ENCODE data around the gene FSTL4.

DNA sequence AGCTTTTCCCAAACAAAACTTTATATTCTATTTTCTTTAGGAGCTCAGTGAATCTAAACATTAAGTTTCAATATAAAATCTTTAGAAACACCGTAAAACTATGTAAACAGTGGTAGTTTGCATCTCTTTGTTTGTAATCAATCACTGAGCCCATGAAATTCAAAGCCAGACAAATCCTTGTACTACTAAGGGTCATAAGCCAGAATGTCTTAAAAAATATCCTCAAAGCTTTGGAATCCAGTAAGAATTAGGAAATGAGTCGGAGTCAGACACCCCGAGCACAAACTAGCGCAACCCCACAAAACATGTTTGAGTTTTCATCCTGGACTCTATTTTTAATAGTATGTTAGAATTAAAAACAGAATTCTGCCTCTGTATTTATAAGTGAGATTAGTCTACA lies 406.7 kb downstream of the FSTL4 start:
- TF ChIP-seq POLR2A (IDR thresholded peaks at IDR 0.05): no peak
- TF ChIP-seq, protein P1, sequence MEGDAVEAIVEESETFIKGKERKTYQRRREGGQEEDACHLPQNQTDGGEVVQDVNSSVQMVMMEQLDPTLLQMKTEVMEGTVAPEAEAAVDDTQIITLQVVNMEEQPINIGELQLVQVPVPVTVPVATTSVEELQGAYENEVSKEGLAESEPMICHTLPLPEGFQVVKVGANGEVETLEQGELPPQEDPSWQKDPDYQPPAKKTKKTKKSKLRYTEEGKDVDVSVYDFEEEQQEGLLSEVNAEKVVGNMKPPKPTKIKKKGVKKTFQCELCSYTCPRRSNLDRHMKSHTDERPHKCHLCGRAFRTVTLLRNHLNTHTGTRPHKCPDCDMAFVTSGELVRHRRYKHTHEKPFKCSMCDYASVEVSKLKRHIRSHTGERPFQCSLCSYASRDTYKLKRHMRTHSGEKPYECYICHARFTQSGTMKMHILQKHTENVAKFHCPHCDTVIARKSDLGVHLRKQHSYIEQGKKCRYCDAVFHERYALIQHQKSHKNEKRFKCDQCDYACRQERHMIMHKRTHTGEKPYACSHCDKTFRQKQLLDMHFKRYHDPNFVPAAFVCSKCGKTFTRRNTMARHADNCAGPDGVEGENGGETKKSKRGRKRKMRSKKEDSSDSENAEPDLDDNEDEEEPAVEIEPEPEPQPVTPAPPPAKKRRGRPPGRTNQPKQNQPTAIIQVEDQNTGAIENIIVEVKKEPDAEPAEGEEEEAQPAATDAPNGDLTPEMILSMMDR (IDR thresholded peaks at IDR 0.05): no peak

Data from upper lobe of left lung (tissue), 4 donors.